ENCODE data around the gene SURF1.

- TF ChIP-seq CTCF (IDR thresholded peaks at IDR 0.05) = no peak
- TF ChIP-seq ZFX (IDR thresholded peaks at IDR 0.05; ENCODE audit: borderline replicate concordance) = no peak
Observed at GRCh38 chr9:133375116-133375723, 18.9 kb upstream of the SURF1 start.

All from 22Rv1 (cell line).